B cell (primary cell): ENCODE measurements around the gene SPECC1. TPM values are rescaled to one million over a fixed set of nuclear protein-coding genes. Genes with fewer than 3 reads are reported as not detected.

ENCODE experiments used
- ATAC-seq: fragments of 200-7000 bp; cut with Tn5 transposase; one replicate; pipeline ENCODE4 v1.10.0; 2021; ENCODE audit warnings: low read depth, mild to moderate bottlenecking, moderate number of reproducible peaks, moderate library complexity
- CTCF ChIA-PET: fragments of 350-600 bp; sonication (Branson Sonifier 250); formaldehyde crosslinking; loops from one replicate; lab custom pipeline; 2021; ENCODE audit warnings: antibody characterized with exemption, inconsistent platforms; lab: Charles Lee
- POLR2A ChIA-PET: fragments of 350-600 bp; sonication (Branson Sonifier 250); formaldehyde crosslinking; loops from one replicate; lab custom pipeline; 2021; ENCODE audit warnings: antibody characterized with exemption; lab: Charles Lee
- DNase-seq: peaks from one replicate; pipeline ENCODE4 v3.0.0; 2013
- H2AFZ ChIP-seq: 2 replicates; pipeline ENCODE4 v1.6.1; 2012; ENCODE audit warnings: mild to moderate bottlenecking, low read depth, low read length; ENCODE audit not compliant: insufficient read depth, poor library complexity, severe bottlenecking
- H3K27ac ChIP-seq, 2 donors: 1 replicate in 1 of 2; 2 replicates in 1 of 2; pipeline ENCODE4 v1.5.1; 2012 to 2013; ENCODE audit warnings: low read length in 2 of 2, mild to moderate bottlenecking in 2 of 2, moderate library complexity in 1 of 2
- H3K27me3 ChIP-seq, 4 experiments: fragments of 200-600 bp in 1 of 4; sonication (generic) in 1 of 4; replicated peaks in 1 of 4; 1 replicate in 2 of 4; 2 replicates in 2 of 4; pipeline versions ENCODE4 v1.6.1 to v1.7.0; 2013 to 2016; ENCODE audit warnings: low read length in 3 of 4, mild to moderate bottlenecking in 2 of 4, mixed read lengths in 1 of 4, moderate library complexity in 1 of 4; ENCODE audit not compliant: insufficient read depth in 4 of 4, control insufficient read depth in 3 of 4; ENCODE audit errors: control extremely low read depth in 1 of 4
- H3K36me3 ChIP-seq, 2 experiments: replicated peaks in 1 of 2; 1 replicate in 1 of 2; 2 replicates in 1 of 2; pipeline versions ENCODE4 v1.6.1 to v1.7.1; 2013; ENCODE audit warnings: low read length in 1 of 2; ENCODE audit not compliant: insufficient read depth in 2 of 2, control insufficient read depth in 1 of 2; ENCODE audit errors: control extremely low read depth in 1 of 2, extremely low read depth in 1 of 2
- H3K4me1 ChIP-seq, 2 donors: fragments of 200-600 bp in 1 of 2; sonication (generic) in 1 of 2; 1 replicate in 1 of 2; 2 replicates in 1 of 2; pipeline versions ENCODE4 v1.5.1 to v1.6.1; 2013 to 2017; ENCODE audit warnings: low read length in 2 of 2; ENCODE audit not compliant: control insufficient read depth in 2 of 2, insufficient read depth in 2 of 2
- H3K4me2 ChIP-seq: replicated peaks from 2 replicates; pipeline ENCODE3; 2012; ENCODE audit warnings: mild to moderate bottlenecking, low read depth, low read length; ENCODE audit not compliant: poor library complexity, severe bottlenecking
- H3K4me3 ChIP-seq, 5 experiments: fragments of 200-600 bp in 1 of 5; sonication (generic) in 1 of 5; 1 replicate in 3 of 5; 2 replicates in 2 of 5; pipeline versions ENCODE4 v1.5.1 to v1.7.0; 2011 to 2016; ENCODE audit warnings: low read length in 4 of 5, mild to moderate bottlenecking in 4 of 5, low read depth in 2 of 5, control low read depth in 1 of 5, moderate library complexity in 1 of 5; ENCODE audit not compliant: insufficient read depth in 1 of 5; ENCODE audit errors: control extremely low read depth in 1 of 5, extremely low read depth in 1 of 5
- H3K79me2 ChIP-seq: fragments of 200-600 bp; sonication (generic); one replicate; pipeline ENCODE4 v1.6.0; 2016; ENCODE audit warnings: low read length; ENCODE audit not compliant: control insufficient read depth, insufficient read depth
- H3K9ac ChIP-seq: fragments of 200-600 bp; sonication (generic); 2 replicates; pipeline ENCODE4 v1.6.1; 2017; ENCODE audit warnings: mild to moderate bottlenecking, low read length, moderate library complexity
- H3K9me3 ChIP-seq, 3 donors: one replicate each; pipeline versions ENCODE4 v1.6.1 to v1.7.1; 2013; ENCODE audit warnings: low read length in 2 of 3; ENCODE audit not compliant: control insufficient read depth in 2 of 3, insufficient read depth in 1 of 3; ENCODE audit errors: control extremely low read depth in 1 of 3
- H4K20me1 ChIP-seq: 2 replicates; pipeline ENCODE4 v1.6.0; 2012; ENCODE audit warnings: mild to moderate bottlenecking, low read length; ENCODE audit not compliant: insufficient read depth, control insufficient read depth, poor library complexity, severe bottlenecking
- H3K27ac Mint-ChIP-seq: one replicate; pipeline ENCODE4 v1.8.0; 2021; ENCODE audit warnings: mixed read lengths
- H3K27me3 Mint-ChIP-seq: one replicate; pipeline ENCODE4 v1.8.0; 2021; ENCODE audit warnings: mixed read lengths
- H3K4me1 Mint-ChIP-seq: one replicate; pipeline ENCODE4 v1.8.0; 2021; ENCODE audit warnings: mixed read lengths
- H3K4me3 Mint-ChIP-seq: one replicate; pipeline ENCODE4 v1.8.0; 2021; ENCODE audit warnings: mixed read lengths
- H3K9me3 Mint-ChIP-seq: one replicate; pipeline ENCODE4 v1.8.0; 2022; ENCODE audit warnings: mixed read lengths; ENCODE audit not compliant: insufficient read depth
- EZH2 ChIP-seq: IDR thresholded peaks from 2 replicates; pipeline ENCODE4 v1.6.1; 2012; ENCODE audit warnings: borderline replicate concordance, low read depth, mild to moderate bottlenecking, moderate library complexity, low read length; ENCODE audit not compliant: insufficient read depth, poor library complexity, severe bottlenecking
- WGBS: methylation state at CpG from one replicate; pipeline ENCODE4 v1.1.5; 2013; ENCODE audit warnings: missing lambda C conversion rate; ENCODE audit not compliant: insufficient coverage; 5-methylcytosine and 5-hydroxymethylcytosine counted together
- intact Hi-C: fragments of 100-400 bp; cut with micrococcal nuclease; formaldehyde crosslinking; loops from one replicate; pipeline ENCODE4 v1.10.0; 2022
- polyA plus RNA-seq: library from polyadenylated mRNA; depleted of rRNA; stranded (reverse); fragments of >200 nt; gene quantifications from 2 replicates; pipeline ENCODE4 v1.2.3, GENCODE V29; 2012
- total RNA-seq, 2 donors: library from RNA; stranded (reverse); fragments of 120-200 nt in 1 of 2; gene quantifications; 1 replicate in 1 of 2; 2 replicates in 1 of 2; pipeline versions ENCODE4 v1.2.3 to v1.2.4, GENCODE V29; 2013 to 2022
- TF ChIP-seq, protein P1 (sequence below): fragments of 200-600 bp; IDR thresholded peaks from one replicate; pipeline ENCODE4 v1.8.0; 2022; ENCODE audit warnings: antibody characterized with exemption, mild to moderate bottlenecking

The SPECC1 gene
- total and polyA plus RNA-seq, 2 donors (not counting 1 experiment from before 2014, with no cell fraction given), result 4.6 to 7.4 TPM

DNA sequence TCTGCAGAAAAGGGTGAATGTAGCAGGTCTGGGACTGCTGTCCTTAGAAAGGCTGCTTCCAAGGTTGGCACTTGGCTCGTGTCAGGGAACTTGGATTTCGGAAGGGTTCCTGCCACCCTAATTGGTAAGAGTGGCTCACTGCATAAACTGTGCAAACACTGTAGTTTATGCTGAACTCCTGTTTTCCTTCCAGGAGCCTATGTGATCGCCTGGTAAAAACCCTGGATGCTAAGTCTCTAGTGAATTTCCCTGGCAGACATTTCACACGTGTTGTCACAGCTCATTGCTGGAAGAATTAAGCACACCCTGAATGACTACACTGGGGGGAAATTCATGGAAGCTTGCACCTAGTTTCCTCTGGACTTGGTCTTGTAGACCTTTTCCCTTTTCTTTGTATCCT is 140.1 kb downstream of the SPECC1 start:
- H3K4me1 Mint-ChIP-seq, result no peaks in the 10 kb centered on the region
- no peak overlapping the region for H3K4me3 ChIP-seq
- H4K20me1 ChIP-seq, result no peaks in the 10 kb centered on the region
- peaks cover 9 to 14% of the 10 kb centered on the region in 2 donors for H3K4me1 ChIP-seq
- no peak for ATAC-seq
- no peaks in the 10 kb centered on the region for H3K79me2 ChIP-seq
- H3K9ac ChIP-seq, result no peak overlapping the region
- POLR2A ChIA-PET, result no interaction called here
- no peaks in the 10 kb centered on the region for H3K27me3 Mint-ChIP-seq
- H3K9me3 Mint-ChIP-seq, result no peaks in the 10 kb centered on the region
- WGBS, result 92% methylated on average over 4 of the region's 4 CpGs
- H3K27ac Mint-ChIP-seq, result no peak overlapping the region
- no peaks in the 10 kb centered on the region for H3K27me3 ChIP-seq
- CTCF ChIA-PET, result no interaction called here
- H3K4me3 Mint-ChIP-seq, result no peak overlapping the region
- no peak overlapping the region for H3K27ac ChIP-seq
- no peak overlapping the region for H3K4me2 ChIP-seq
- no peaks in the 10 kb centered on the region for H3K36me3 ChIP-seq
- intact Hi-C loops, result no loop called here
- no peak overlapping the region for H2AFZ ChIP-seq
- DNase-seq, result no peak
- TF ChIP-seq, protein P1, sequence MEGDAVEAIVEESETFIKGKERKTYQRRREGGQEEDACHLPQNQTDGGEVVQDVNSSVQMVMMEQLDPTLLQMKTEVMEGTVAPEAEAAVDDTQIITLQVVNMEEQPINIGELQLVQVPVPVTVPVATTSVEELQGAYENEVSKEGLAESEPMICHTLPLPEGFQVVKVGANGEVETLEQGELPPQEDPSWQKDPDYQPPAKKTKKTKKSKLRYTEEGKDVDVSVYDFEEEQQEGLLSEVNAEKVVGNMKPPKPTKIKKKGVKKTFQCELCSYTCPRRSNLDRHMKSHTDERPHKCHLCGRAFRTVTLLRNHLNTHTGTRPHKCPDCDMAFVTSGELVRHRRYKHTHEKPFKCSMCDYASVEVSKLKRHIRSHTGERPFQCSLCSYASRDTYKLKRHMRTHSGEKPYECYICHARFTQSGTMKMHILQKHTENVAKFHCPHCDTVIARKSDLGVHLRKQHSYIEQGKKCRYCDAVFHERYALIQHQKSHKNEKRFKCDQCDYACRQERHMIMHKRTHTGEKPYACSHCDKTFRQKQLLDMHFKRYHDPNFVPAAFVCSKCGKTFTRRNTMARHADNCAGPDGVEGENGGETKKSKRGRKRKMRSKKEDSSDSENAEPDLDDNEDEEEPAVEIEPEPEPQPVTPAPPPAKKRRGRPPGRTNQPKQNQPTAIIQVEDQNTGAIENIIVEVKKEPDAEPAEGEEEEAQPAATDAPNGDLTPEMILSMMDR, result no peak
- no peak for TF ChIP-seq EZH2
- H3K9me3 ChIP-seq, result no peaks in the 10 kb centered on the region

DNA sequence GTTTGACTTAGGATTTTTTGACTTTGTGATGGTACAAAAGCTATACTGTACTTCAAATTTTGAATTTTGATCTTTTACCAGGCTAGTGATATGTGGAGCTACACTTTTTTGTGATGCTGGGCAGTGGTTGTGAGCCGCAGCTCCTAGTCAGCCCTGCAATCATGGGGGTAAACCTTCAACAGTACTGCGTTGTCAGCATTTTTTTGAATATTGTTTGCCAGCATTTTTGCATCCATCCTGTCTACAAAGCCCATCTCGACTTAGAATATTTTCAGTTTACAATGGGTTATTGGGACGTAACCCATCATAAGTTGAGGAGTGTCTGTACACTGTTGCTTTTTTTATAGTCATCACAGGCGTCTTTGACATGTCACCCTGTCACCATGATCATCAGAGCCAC is 142.0 kb downstream of the SPECC1 start:
- intact Hi-C loops, result no loop called here
- Mint-ChIP-seq H3K27me3 (no peaks in the 10 kb centered on the region), H3K4me3 (no peak overlapping the region), H3K27ac (no peak overlapping the region), H3K4me1 (no peaks in the 10 kb centered on the region), H3K9me3 (no peaks in the 10 kb centered on the region)
- no peak overlapping the region for H3K4me2 ChIP-seq
- CTCF ChIA-PET, result no interaction called here
- H3K27ac ChIP-seq, result no peak overlapping the region
- H3K79me2 ChIP-seq, result no peaks in the 10 kb centered on the region
- ATAC-seq (no peak), DNase-seq (no peak)
- H3K36me3 ChIP-seq, result no peaks in the 10 kb centered on the region
- WGBS, result 94% methylated on average over 2 of the region's 5 CpGs
- H3K4me3 ChIP-seq, result no peak overlapping the region
- no peaks in the 10 kb centered on the region for H3K9me3 ChIP-seq
- TF ChIP-seq, protein P1, result no peak
- no peak for TF ChIP-seq EZH2
- no peak overlapping the region for H2AFZ ChIP-seq
- POLR2A ChIA-PET, result no interaction called here
- H3K27me3 ChIP-seq, result no peaks in the 10 kb centered on the region
- H3K9ac ChIP-seq, result no peak overlapping the region
- H4K20me1 ChIP-seq, result no peaks in the 10 kb centered on the region
- H3K4me1 ChIP-seq, result peaks cover 21 to 27% of the 10 kb centered on the region in 2 donors
